Measurements from ENCODE around the gene PYHIN1.

The PYHIN1 gene

DNA sequence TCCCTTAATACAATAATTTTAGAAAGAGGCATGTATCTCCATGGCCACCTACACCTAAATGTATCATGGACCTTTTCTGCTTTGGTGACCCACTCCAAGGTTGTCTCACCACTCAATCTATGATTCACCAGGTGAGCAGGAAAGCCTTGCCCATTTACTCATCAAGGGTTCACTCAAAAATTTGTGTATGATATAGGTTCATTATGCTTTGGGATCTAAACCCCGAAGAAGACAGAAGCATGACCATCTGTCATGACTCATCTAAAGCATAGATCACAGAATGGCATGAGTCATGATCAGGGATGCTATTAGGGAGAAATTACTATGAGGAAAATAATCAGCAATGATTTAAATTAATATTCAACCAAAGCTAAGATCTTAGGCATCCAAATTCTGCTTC is 38.5 kb downstream of the PYHIN1 start:
- CTCF ChIA-PET = no interaction called here
- no peak for DNase-seq (ENCODE audit: extremely low spot score)
- POLR2A ChIA-PET = no interaction called here
- no peak for TF ChIP-seq CTCF (IDR thresholded peaks at IDR 0.05; ENCODE audit: control extremely low read depth, extremely low read depth, low read depth, missing control alignments)

DNA sequence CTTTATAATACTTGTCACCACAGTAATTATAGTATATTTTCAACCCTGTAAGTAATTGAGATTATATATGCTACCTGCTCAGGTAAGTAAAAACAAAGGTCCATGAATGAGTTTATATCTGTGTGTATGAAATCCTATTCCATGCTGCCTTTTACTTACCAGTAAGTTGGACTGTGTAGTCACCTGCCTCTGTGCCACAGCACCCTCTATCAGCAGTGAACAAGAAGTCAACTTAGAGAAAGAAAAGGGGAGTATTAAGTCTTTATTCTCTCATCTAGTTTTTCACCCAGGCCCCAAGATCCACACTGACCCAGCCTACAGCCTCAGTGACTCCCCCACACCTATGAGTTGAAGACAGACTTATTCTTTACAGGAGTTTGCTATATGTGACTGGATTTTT is 41.5 kb downstream of the PYHIN1 start:
- DNase-seq (ENCODE audit: extremely low spot score) = no peak
- POLR2A ChIA-PET = no interaction called here
- CTCF ChIA-PET = no interaction called here
- TF ChIP-seq CTCF (IDR thresholded peaks at IDR 0.05; ENCODE audit: control extremely low read depth, extremely low read depth, low read depth, missing control alignments) = peak; percentile 11

GRCh38 chr1:158976219-158976618 is 44.9 kb downstream of the PYHIN1 start:
- TF ChIP-seq CTCF (IDR thresholded peaks at IDR 0.05; ENCODE audit: control extremely low read depth, extremely low read depth, low read depth, missing control alignments) = no peak
- no peak for DNase-seq (ENCODE audit: extremely low spot score)
- POLR2A ChIA-PET = no interaction called here
- CTCF ChIA-PET = interaction anchor here (1.2 to 1.8 kb wide), 2 partner anchors 22 to 95 kb away, joined by 4 to 9 read pairs; no protein-coding TSS in a partner anchor

DNA sequence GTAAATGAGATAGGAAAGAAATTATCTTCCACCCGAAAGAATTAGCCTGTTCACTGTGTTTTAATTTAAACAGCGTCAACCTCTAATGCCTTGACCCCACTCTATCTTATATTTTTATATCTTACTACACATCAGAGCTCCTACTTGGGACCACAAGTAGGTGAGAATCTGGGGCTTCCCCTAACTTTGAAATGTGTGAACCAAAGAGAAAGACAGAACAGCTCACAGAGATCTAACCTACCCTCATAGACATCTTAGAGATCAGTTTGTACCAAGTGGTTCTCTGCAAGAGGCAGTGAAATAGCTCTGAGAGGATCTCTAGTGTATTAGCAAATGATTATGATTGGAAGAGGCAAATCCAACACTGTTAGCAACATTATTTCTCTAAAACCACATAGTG is 47.4 kb downstream of the PYHIN1 start:
- POLR2A ChIA-PET = no interaction called here
- no peak for DNase-seq (ENCODE audit: extremely low spot score)
- CTCF ChIA-PET = no interaction called here
- no peak for TF ChIP-seq CTCF (IDR thresholded peaks at IDR 0.05; ENCODE audit: control extremely low read depth, extremely low read depth, low read depth, missing control alignments)

DNA sequence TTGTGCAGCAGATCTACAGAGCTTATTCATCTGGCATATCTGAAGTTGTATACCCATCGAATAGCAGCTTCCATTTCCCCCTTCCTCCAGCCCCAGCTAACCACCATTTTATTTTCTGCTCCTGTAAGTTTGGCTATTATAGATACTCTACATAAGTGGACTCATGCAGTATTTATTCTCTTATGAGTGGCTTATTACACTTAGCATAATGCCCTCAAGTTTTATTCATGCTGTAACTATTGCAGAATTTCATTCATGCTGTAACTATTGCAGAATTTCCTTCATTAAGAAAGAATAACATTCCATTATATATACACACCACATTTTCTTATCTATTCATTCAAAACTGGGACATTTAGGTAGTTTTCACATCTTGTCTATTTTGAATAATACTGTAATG is 47.9 kb downstream of the PYHIN1 start:
- ChIA-PET CTCF (no interaction called here), POLR2A (no interaction called here)
- DNase-seq (ENCODE audit: extremely low spot score) = no peak
- no peak for TF ChIP-seq CTCF (IDR thresholded peaks at IDR 0.05; ENCODE audit: control extremely low read depth, extremely low read depth, low read depth, missing control alignments)

- no peak for DNase-seq (ENCODE audit: extremely low spot score)
- POLR2A ChIA-PET = no interaction called here
- CTCF ChIA-PET = no interaction called here
- TF ChIP-seq CTCF (IDR thresholded peaks at IDR 0.05; ENCODE audit: control extremely low read depth, extremely low read depth, low read depth, missing control alignments) = no peak
Measured at GRCh38 chr1:158983235-158983634, 51.9 kb downstream of the PYHIN1 start.

GRCh38 chr1:158984386-158984785 is 53.0 kb downstream of the PYHIN1 start:
- no peak for TF ChIP-seq CTCF (IDR thresholded peaks at IDR 0.05; ENCODE audit: control extremely low read depth, extremely low read depth, low read depth, missing control alignments)
- CTCF ChIA-PET = interaction anchor here (2.2 kb wide), 1 partner anchor 14 kb away, joined by 8 read pairs; no protein-coding TSS in a partner anchor
- POLR2A ChIA-PET = no interaction called here
- no peak for DNase-seq (ENCODE audit: extremely low spot score)
